ENCODE measurements around the gene OMP. TPM values are rescaled to one million over a fixed set of nuclear protein-coding genes. Genes with fewer than 3 reads are reported as not detected.
"Not testable (repeated sequence)": the region's sequence is repeated elsewhere in the genome, so short reads cannot be mapped to it uniquely, and the experiment has no call there.

OMP gene
- total RNA-seq, 1 experiment from 2014 or later: not detected

- DNase-seq (ENCODE audit: low read depth): no peak
These were observed 15.8 kb upstream of the OMP start for GRCh38 chr11:77086521-77087472.

- DNase-seq (ENCODE audit: low read depth): no peak
These were observed 14.9 kb upstream of the OMP start for GRCh38 chr11:77087723-77088225.

GRCh38 chr11:77088236-77089003 is 14.2 kb upstream of the OMP start:
- DNase-seq (ENCODE audit: low read depth): no peak

GRCh38 chr11:77089004-77089545 is 13.6 kb upstream of the OMP start:
- no peak for DNase-seq (ENCODE audit: low read depth)

GRCh38 chr11:77090046-77090372 is 12.6 kb upstream of the OMP start:
- DNase-seq (ENCODE audit: low read depth): no peak

GRCh38 chr11:77090373-77091111 is 12.1 kb upstream of the OMP start:
- no peak for DNase-seq (ENCODE audit: low read depth)

- peak; percentile 65 for DNase-seq (ENCODE audit: low read depth)
These were observed 11.3 kb upstream of the OMP start for GRCh38 chr11:77091146-77091940.

- DNase-seq (ENCODE audit: low read depth): no peak
These were observed 10.3 kb upstream of the OMP start for GRCh38 chr11:77092382-77092781.

- no peak for DNase-seq (ENCODE audit: low read depth)
These were observed 9.4 kb upstream of the OMP start for GRCh38 chr11:77093056-77093891.

- no peak for DNase-seq (ENCODE audit: low read depth)
These were observed 8.4 kb upstream of the OMP start for GRCh38 chr11:77093987-77094840.

GRCh38 chr11:77094841-77095365 is 7.7 kb upstream of the OMP start:
- DNase-seq (ENCODE audit: low read depth): no peak

GRCh38 chr11:77095551-77096490 is 6.8 kb upstream of the OMP start:
- DNase-seq (ENCODE audit: low read depth): no peak

GRCh38 chr11:77096591-77097019 is 6.0 kb upstream of the OMP start:
- no peak for DNase-seq (ENCODE audit: low read depth)

- not testable (repeated sequence) for DNase-seq (ENCODE audit: low read depth)
These were observed 5.5 kb upstream of the OMP start for GRCh38 chr11:77097180-77097579.

GRCh38 chr11:77100166-77101042 is 2.2 kb upstream of the OMP start:
- no peak for DNase-seq (ENCODE audit: low read depth)

- DNase-seq (ENCODE audit: low read depth): peak; percentile 26
These were observed 1.6 kb upstream of the OMP start for GRCh38 chr11:77101043-77101537.

All from Daoy (cell line).